SK-N-DZ (cell line): Measurements from ENCODE around the gene KRTAP22-2.

ENCODE experiments used
- DNase-seq: peaks from one replicate; pipeline ENCODE4 v3.0.0-alpha.2; 2015; ENCODE audit warnings: low spot score
- small RNA-seq, 2 experiments: library from RNA; depleted of rRNA; stranded (forward); fragments of <200 nt; gene quantifications; one replicate each; pipeline ENCODE3, GENCODE V24; 2014

The KRTAP22-2 gene

GRCh38 chr21:30563072-30563471 is 27.1 kb downstream of the KRTAP22-2 start:
- DNase-seq: no peak

GRCh38 chr21:30561957-30562356 is 28.2 kb downstream of the KRTAP22-2 start:
- no peak for DNase-seq

- no peak for DNase-seq
Observed at GRCh38 chr21:30561264-30561895, 28.8 kb downstream of the KRTAP22-2 start, which contains the start of gene KRTAP19-7. Gene KRTAP19-7, minus strand, starts transcription at chr21:30561314. Its CDS starts 25 bp downstream, at chr21:30561289.

GRCh38 chr21:30555095-30555494 is 35.1 kb downstream of the KRTAP22-2 start:
- DNase-seq: no peak

- DNase-seq: no peak
Observed at GRCh38 chr21:30552782-30553181, 37.4 kb downstream of the KRTAP22-2 start.

GRCh38 chr21:30541764-30542163 is 48.4 kb downstream of the KRTAP22-2 start, which contains the start of gene KRTAP19-6:
Gene KRTAP19-6, minus strand, starts transcription at chr21:30541864. Its CDS starts 31 bp downstream, at chr21:30541833.
- DNase-seq: no peak

Small RNAs within 50 kb of the gene (small RNA-seq; reads per million reads assigned to genes)
- gene KRTAP20-1: 0 reads per million in 2 experiments
- 0 reads per million in 2 experiments for gene KRTAP20-4
- gene KRTAP22-1: 0 reads per million in 2 experiments
- gene KRTAP22-2: 0 reads per million in 2 experiments
